Activated naive CD8-positive, alpha-beta T cell (primary cell): ENCODE results near the gene IFITM1.
A peak's percentile ranks its signal among the peaks of the same experiment; 100 is the strongest.

Source experiments
- H3K27ac Mint-ChIP-seq: one replicate; pipeline ENCODE4 v1.8.0; 2021; ENCODE audit warnings: mixed read lengths
- H3K27me3 Mint-ChIP-seq: one replicate; pipeline ENCODE4 v1.8.0; 2021; ENCODE audit warnings: mixed read lengths
- H3K36me3 Mint-ChIP-seq: one replicate; pipeline ENCODE4 v1.8.0; 2021; ENCODE audit warnings: mixed read lengths
- H3K4me1 Mint-ChIP-seq: one replicate; pipeline ENCODE4 v1.8.0; 2021; ENCODE audit warnings: low read depth, mixed read lengths
- H3K4me3 Mint-ChIP-seq: one replicate; pipeline ENCODE4 v1.8.0; 2021; ENCODE audit warnings: mild to moderate bottlenecking, mixed read lengths
- H3K9me3 Mint-ChIP-seq: one replicate; pipeline ENCODE4 v1.8.0; 2021; ENCODE audit warnings: low read depth, mixed read lengths

Gene IFITM1

DNA sequence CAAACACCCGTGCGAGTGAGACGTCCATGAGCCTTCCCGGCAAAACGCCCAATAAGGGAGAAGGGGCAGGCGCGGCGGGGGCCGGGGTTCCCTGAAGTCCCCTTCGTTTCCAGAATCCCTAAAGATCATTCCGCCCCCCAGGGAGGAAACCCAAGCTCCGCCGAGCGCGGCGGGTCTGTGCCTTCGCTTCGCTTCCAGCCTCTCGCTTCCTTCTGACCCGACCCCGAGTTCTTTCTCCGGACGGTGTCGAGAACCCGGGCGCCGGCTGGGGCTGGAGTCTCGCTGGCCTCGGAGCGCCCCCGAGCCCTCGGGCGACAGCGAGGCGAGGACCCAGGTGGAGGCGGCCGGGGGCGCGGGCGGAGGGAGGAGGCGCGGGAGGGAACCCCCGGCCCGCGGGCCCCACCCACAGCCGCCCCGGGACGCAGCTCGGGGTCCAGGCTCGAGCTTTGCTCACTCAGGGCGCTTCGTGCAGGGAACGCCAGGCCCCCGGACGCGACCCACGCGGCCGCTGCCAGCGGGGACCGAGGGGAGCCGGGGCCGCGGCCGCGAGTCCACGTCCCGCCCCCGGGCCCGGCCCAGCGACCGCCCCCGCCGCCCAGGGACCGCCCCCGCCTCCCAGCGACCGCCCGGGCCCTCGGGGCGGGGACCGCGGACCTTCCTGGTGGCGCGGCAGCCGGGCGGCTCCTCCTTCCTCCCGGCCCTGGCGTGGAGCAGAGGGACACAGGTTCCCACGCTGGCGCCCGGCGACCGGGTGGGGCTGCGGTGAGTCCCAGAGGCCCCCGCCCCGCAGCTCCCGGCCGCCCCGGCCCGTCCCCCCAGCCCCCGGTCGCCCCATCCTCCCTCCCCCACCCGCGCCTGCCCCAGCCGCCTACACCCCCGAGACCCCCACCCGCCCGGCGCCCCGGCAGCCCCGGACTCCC, 25.1 kb upstream of the IFITM1 start, which contains the start of gene PGGHG:
TSS of gene PGGHG (plus strand) at position 649 of the 920 bp plus-strand sequence. CDS start 691 bp downstream, outside the sequence.
- Mint-ChIP-seq H3K9me3 (no peaks in the 10 kb centered on the region), H3K36me3 (no peaks in the 10 kb centered on the region), H3K4me1 (peaks cover 45% of the 10 kb centered on the region), H3K27me3 (no peaks in the 10 kb centered on the region), H3K27ac (peak within 1 kb of the TSS; percentile 96), H3K4me3 (peak within 1 kb of the TSS; percentile 95)

DNA sequence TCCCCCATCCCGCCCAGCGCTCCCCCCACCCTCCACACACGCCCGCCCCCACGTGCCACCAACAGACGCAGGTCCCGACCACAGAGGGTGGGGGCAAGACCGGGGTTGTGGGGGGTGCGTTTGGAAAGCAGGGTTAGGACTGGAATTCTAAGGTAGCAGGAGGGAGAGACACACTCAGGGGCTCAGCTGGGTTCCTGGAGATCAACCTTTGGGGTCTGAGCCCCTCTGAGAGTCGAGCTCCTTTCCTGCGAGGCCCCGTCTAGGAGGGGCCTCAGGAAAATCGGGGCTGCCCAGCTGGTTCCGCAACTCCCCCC, 24.5 kb upstream of the IFITM1 start:
- H3K36me3 Mint-ChIP-seq, result no peaks in the 10 kb centered on the region
- peaks cover 43% of the 10 kb centered on the region for H3K4me1 Mint-ChIP-seq
- no peaks in the 10 kb centered on the region for H3K27me3 Mint-ChIP-seq
- H3K4me3 Mint-ChIP-seq, result peak overlapping the region; percentile 80
- no peaks in the 10 kb centered on the region for H3K9me3 Mint-ChIP-seq
- H3K27ac Mint-ChIP-seq, result peak overlapping the region; percentile 41

DNA sequence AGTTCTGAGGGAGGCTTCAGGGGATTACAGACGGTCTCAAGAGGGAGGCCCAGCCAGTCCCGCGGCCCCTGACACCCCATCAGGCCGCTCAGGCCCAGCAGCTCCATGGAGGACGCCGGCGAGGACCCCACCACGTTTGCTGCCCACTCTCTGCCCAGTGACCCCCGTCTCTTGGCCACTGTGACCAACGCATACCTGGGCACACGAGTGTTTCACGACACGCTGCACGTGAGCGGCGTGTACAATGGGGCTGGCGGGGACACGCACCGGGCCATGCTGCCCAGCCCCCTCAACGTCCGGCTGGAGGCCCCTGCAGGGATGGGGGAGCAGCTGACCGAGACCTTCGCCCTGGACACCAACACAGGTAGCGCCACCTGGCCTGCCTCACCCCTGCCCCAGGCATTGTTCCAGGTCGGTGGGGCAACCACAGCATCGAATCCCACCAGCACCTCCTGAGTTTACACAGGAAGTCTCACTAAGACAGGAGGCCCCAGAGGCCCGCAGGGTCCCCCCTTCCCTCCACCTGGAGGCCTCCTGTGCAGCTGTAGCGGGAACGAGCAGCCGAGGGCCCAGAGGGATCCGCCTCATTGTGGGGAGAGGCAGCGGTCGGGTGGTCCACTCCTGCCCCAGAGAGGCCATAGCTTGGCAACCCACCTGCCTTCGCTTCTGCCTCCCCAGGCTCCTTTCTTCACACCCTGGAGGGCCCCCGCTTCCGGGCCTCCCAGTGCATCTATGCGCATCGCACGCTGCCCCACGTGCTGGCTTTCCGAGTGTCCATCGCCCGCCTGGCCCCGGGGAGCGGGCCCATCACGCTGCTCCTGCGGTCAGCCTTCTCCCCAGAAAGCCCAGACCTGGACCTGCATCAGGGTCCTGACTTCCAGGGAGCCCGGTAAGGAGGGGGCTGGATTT, 23.9 kb upstream of the IFITM1 start:
- Mint-ChIP-seq H3K27me3 (no peaks in the 10 kb centered on the region), H3K9me3 (no peaks in the 10 kb centered on the region), H3K36me3 (no peaks in the 10 kb centered on the region), H3K4me3 (peak overlapping the region; percentile 80), H3K27ac (peak overlapping the region; percentile 85), H3K4me1 (peaks cover 43% of the 10 kb centered on the region)

DNA sequence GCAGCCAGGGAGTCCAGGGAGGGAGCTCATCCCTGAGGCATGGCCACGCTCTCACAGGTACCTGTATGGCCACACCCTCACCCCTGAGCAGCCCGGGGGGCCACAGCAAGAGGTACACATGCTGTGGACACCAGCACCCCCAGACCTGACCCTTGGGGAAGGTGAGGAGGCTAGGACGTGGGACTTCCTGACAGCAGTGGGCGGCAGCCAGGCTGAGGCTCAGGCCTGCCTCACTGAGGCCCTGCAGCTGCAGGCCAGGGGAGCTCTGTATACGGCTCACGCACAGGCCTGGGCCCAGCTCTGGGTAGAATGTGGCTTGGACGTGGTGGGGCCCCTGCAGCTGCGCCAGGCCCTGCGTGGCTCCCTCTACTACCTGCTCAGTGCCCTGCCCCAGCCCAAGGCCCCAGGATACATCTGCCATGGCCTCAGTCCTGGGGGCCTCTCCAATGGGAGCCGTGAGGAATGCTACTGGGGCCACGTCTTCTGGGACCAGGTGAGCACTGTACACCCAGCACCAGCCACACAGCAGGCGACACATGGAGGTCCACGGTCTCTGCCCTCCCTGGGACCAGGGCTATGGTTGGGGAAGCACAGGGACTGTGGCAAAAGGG, 23.1 kb upstream of the IFITM1 start:
- Mint-ChIP-seq H3K9me3 (no peaks in the 10 kb centered on the region), H3K27me3 (no peaks in the 10 kb centered on the region), H3K27ac (peak overlapping the region; percentile 85), H3K36me3 (no peaks in the 10 kb centered on the region), H3K4me1 (peaks cover 37% of the 10 kb centered on the region), H3K4me3 (peak overlapping the region; percentile 80)

- Mint-ChIP-seq H3K4me3 (peak overlapping the region; percentile 80), H3K36me3 (no peaks in the 10 kb centered on the region), H3K27ac (peak overlapping the region; percentile 85), H3K9me3 (no peaks in the 10 kb centered on the region), H3K4me1 (peaks cover 30% of the 10 kb centered on the region), H3K27me3 (no peaks in the 10 kb centered on the region)
Observed at GRCh38 chr11:291281-292210, 22.3 kb upstream of the IFITM1 start.

DNA sequence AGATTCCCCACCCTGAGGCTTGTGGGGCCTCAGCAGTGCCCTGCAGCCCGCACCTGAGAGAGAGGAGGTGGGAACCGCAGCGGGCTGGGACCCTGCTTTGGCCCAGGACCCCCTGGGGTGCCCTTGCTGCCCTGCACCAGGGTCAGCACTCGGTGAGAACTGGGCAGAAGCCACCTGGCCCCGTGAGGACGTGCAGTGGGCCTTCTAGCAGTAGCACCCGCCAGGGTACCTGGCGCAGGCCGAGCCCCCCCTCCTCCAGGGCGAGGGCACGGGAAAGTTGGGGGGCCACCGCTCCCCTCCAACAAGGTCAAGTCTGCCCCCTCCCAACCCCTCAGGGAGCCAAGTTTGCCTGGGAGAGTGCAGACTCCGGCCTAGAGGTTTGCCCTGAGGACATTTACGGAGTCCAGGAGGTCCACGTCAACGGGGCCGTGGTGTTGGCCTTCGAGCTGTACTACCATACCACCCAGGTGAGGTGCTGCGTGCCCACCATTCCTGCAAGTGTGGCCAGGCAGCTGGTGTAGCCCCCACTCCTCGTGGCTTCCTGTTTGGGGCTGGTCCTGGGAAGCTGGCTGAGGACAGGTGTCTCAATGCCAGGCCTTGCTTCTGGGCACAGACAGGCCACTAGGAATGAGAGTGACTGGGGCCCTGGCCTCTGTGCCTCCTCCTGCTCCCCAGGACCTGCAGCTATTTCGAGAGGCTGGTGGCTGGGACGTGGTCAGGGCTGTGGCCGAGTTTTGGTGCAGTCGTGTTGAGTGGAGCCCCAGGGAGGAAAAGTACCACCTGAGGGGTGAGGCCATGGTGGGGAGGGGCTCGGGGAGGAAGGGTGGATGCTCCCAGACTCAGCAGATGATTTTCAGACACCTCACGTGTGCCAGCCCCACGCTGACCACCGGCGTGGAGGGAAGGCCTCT, 21.4 kb upstream of the IFITM1 start:
- no peaks in the 10 kb centered on the region for H3K27me3 Mint-ChIP-seq
- H3K36me3 Mint-ChIP-seq, result no peaks in the 10 kb centered on the region
- H3K4me1 Mint-ChIP-seq, result peaks cover 29% of the 10 kb centered on the region
- no peak overlapping the region for H3K4me3 Mint-ChIP-seq
- H3K9me3 Mint-ChIP-seq, result no peaks in the 10 kb centered on the region
- H3K27ac Mint-ChIP-seq, result peak overlapping the region; percentile 16

DNA sequence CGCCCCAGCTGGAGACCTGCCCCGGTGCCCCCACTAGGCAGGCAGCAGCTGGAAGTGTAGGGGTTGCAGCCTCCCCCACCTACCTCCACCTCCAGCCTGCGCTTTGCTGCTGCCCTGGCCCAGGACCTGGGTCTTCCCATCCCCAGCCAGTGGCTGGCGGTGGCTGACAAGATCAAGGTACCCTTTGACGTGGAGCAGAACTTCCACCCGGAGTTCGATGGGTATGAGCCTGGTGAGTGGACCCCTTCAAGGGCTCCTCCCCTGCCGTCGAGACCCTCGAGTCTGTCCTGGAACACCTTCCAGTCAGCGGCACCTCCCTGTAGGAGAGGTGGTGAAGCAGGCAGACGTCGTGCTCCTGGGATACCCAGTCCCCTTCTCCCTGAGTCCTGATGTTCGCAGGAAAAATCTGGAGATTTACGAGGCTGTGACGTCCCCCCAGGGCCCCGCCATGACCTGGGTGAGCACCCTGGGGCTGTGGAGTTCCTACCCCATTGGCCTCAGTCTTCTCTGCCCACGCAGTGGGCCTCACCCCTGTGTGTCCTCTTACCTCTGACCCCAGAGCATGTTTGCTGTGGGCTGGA, 20.5 kb upstream of the IFITM1 start:
- Mint-ChIP-seq H3K27ac (no peak overlapping the region), H3K27me3 (no peaks in the 10 kb centered on the region), H3K9me3 (no peaks in the 10 kb centered on the region), H3K36me3 (no peaks in the 10 kb centered on the region), H3K4me3 (no peak overlapping the region), H3K4me1 (peaks cover 30% of the 10 kb centered on the region)

DNA sequence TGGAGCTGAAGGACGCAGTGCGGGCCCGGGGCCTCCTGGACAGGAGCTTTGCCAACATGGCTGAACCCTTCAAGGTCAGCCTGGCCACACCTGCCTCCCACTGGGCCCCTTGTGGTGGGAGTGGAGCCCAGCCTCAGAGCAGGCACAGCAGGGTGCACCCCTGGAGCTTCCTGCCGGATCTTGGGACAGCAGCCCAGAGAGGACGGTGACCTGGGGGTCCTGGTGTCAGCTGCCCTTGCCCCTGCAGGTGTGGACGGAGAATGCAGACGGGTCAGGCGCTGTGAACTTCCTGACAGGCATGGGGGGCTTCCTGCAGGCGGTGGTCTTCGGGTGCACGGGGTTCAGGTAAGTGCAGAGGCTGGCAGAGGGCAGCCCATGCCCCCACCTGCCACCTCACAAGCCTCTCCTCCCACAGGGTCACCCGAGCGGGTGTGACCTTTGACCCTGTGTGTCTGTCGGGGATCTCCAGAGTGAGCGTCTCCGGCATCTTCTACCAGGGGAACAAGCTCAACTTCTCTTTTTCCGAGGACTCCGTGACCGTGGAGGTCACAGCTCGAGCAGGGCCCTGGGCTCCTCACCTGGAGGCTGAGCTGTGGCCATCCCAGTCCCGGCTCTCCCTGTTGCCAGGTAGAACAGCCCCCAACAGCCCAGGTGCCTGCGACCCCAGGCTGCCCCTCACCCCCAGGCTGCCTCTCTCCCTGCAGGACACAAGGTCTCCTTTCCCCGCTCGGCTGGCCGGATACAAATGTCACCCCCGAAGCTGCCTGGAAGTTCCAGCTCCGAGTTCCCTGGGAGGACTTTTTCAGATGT, 19.8 kb upstream of the IFITM1 start:
- Mint-ChIP-seq H3K36me3 (no peaks in the 10 kb centered on the region), H3K4me1 (peaks cover 33% of the 10 kb centered on the region), H3K9me3 (no peaks in the 10 kb centered on the region), H3K27me3 (no peaks in the 10 kb centered on the region), H3K4me3 (no peak overlapping the region), H3K27ac (no peak overlapping the region)

GRCh38 chr11:294780-295179, 19.1 kb upstream of the IFITM1 start:
- no peaks in the 10 kb centered on the region for H3K27me3 Mint-ChIP-seq
- no peaks in the 10 kb centered on the region for H3K9me3 Mint-ChIP-seq
- H3K4me1 Mint-ChIP-seq, result peaks cover 33% of the 10 kb centered on the region

GRCh38 chr11:295351-296170, 18.3 kb upstream of the IFITM1 start:
- H3K9me3 Mint-ChIP-seq, result no peaks in the 10 kb centered on the region
- peaks cover 39% of the 10 kb centered on the region for H3K4me1 Mint-ChIP-seq
- no peaks in the 10 kb centered on the region for H3K27me3 Mint-ChIP-seq
- no peak overlapping the region for H3K27ac Mint-ChIP-seq
- H3K4me3 Mint-ChIP-seq, result peak overlapping the region; percentile 17
- H3K36me3 Mint-ChIP-seq, result no peaks in the 10 kb centered on the region

More at GRCh38 chr11:294780-295179, 19.1 kb upstream of the IFITM1 start:
- H3K4me3 Mint-ChIP-seq, result no peak overlapping the region
- H3K36me3 Mint-ChIP-seq, result no peaks in the 10 kb centered on the region
- no peak overlapping the region for H3K27ac Mint-ChIP-seq

GRCh38 chr11:296171-297050, 17.4 kb upstream of the IFITM1 start:
- H3K9me3 Mint-ChIP-seq, result no peaks in the 10 kb centered on the region
- no peaks in the 10 kb centered on the region for H3K36me3 Mint-ChIP-seq
- no peak overlapping the region for H3K27ac Mint-ChIP-seq
- no peaks in the 10 kb centered on the region for H3K27me3 Mint-ChIP-seq
- H3K4me1 Mint-ChIP-seq, result peaks cover 38% of the 10 kb centered on the region
- H3K4me3 Mint-ChIP-seq, result no peak overlapping the region
